Endothelial cell of umbilical vein (primary cell): Measurements from ENCODE around the gene ELOB. TPM values are rescaled to one million over a fixed set of nuclear protein-coding genes. Genes with fewer than 3 reads are reported as not detected.

Experiments
- BruUV-seq: library from RNA; stranded (reverse); fragments of 400-500 nt; replicated peaks from 2 replicates; lab custom pipeline; 2021; lab: Mats Ljungman, UMichigan
- CTCF ChIA-PET: fragments of 300-600, 350-600 bp; sonication (Branson Sonifier 250); formaldehyde crosslinking; loops from one replicate; lab custom pipeline; 2021; ENCODE audit warnings: antibody characterized with exemption, inconsistent platforms; lab: Charles Lee
- POLR2A ChIA-PET: fragments of 300-600, 350-600 bp; sonication (Branson Sonifier 250); formaldehyde crosslinking; loops from one replicate; lab custom pipeline; 2021; ENCODE audit warnings: antibody characterized with exemption, inconsistent platforms; lab: Charles Lee
- DNase-seq: peaks from one replicate; pipeline ENCODE4 v3.0.0-alpha.2; 2011; ENCODE audit warnings: low read depth, low spot score
- FAIRE-seq: peaks from 2 replicates; lab custom pipeline; 2011; peaks lifted over from hg19 to GRCh38; lab: Jason Lieb, UNC
- H2AFZ ChIP-seq: 2 replicates; pipeline ENCODE4 v1.6.0; 2012; ENCODE audit warnings: low read depth, low read length, control low read depth, inconsistent platforms
- H3K27ac ChIP-seq: 2 replicates; pipeline ENCODE4 v1.5.1; 2011; ENCODE audit warnings: low read depth, mild to moderate bottlenecking, control low read depth, low read length, moderate library complexity; ENCODE audit not compliant: insufficient read depth
- H3K27me3 ChIP-seq, 2 experiments: 2 replicates each; pipeline versions ENCODE4 v1.6.0 to v1.6.1; 2011; ENCODE audit warnings: low read length in 2 of 2, mixed read lengths in 1 of 2; ENCODE audit not compliant: control insufficient read depth in 2 of 2, insufficient read depth in 2 of 2
- H3K36me3 ChIP-seq, 2 experiments: 2 replicates in 1 of 2; 3 replicates in 1 of 2; pipeline ENCODE4 v1.5.1; 2011; ENCODE audit warnings: low read length in 2 of 2, mild to moderate bottlenecking in 1 of 2, moderate library complexity in 1 of 2; ENCODE audit not compliant: control insufficient read depth in 2 of 2, insufficient read depth in 2 of 2; ENCODE audit errors: extremely low read depth in 1 of 2
- H3K4me1 ChIP-seq: 3 replicates; pipeline ENCODE4 v1.5.1; 2011; ENCODE audit warnings: mild to moderate bottlenecking, low read length; ENCODE audit not compliant: control insufficient read depth, insufficient read depth; ENCODE audit errors: extremely low read depth
- H3K4me2 ChIP-seq: 2 replicates; pipeline ENCODE4 v1.6.1; 2011; ENCODE audit warnings: low read length, control low read depth, mixed read lengths; ENCODE audit not compliant: insufficient read depth
- H3K4me3 ChIP-seq, 3 experiments: fragments of 200-600 bp in 1 of 3; sonication (generic), shearing (Covaris generic) in 1 of 3; replicated peaks in 1 of 3; 2 replicates each; pipeline ENCODE4 v1.5.1; 2011 to 2016; ENCODE audit warnings: control low read depth in 3 of 3, low read length in 3 of 3, mild to moderate bottlenecking in 2 of 3, inconsistent platforms in 1 of 3, low read depth in 1 of 3, moderate library complexity in 1 of 3; ENCODE audit not compliant: insufficient read depth in 1 of 3
- H3K79me2 ChIP-seq: 2 replicates; pipeline ENCODE4 v1.6.0; 2012; ENCODE audit warnings: low read length, inconsistent platforms; ENCODE audit not compliant: control insufficient read depth, insufficient read depth
- H3K9ac ChIP-seq: replicated peaks from 2 replicates; pipeline ENCODE3; 2011; ENCODE audit warnings: low read length, control low read depth; ENCODE audit not compliant: insufficient read depth; ENCODE audit errors: extremely low read depth
- H3K9me1 ChIP-seq: replicated peaks from 3 replicates; pipeline ENCODE4 v1.6.0; 2011; ENCODE audit warnings: mild to moderate bottlenecking, low read length; ENCODE audit not compliant: control insufficient read depth, insufficient read depth; ENCODE audit errors: extremely low read depth
- H3K9me3 ChIP-seq: replicated peaks from 2 replicates; pipeline ENCODE4 v1.5.1; 2012; ENCODE audit warnings: low read length, inconsistent platforms; ENCODE audit not compliant: control insufficient read depth, insufficient read depth
- H4K20me1 ChIP-seq: replicated peaks from 2 replicates; pipeline ENCODE3; 2011; ENCODE audit warnings: mild to moderate bottlenecking, low read length; ENCODE audit not compliant: control insufficient read depth, insufficient read depth; ENCODE audit errors: extremely low read depth
- CTCF ChIP-seq, 2 donors: IDR thresholded peaks; 1 replicate in 1 of 2; 2 replicates in 1 of 2; pipeline ENCODE4 v1.5.1; 2011; ENCODE audit warnings: low read length in 2 of 2, mild to moderate bottlenecking in 2 of 2, moderate library complexity in 2 of 2, control low read depth in 1 of 2, inconsistent platforms in 1 of 2, low read depth in 1 of 2; ENCODE audit not compliant: insufficient read depth in 1 of 2; ENCODE audit errors: extremely low read depth in 1 of 2
- EZH2 ChIP-seq: IDR thresholded peaks from 2 replicates; pipeline ENCODE4 v1.6.1; 2012; ENCODE audit warnings: borderline replicate concordance, low read depth, mild to moderate bottlenecking, moderate library complexity, low read length, inconsistent platforms; ENCODE audit not compliant: severe bottlenecking
- FOS ChIP-seq: IDR thresholded peaks from 2 replicates; pipeline ENCODE4 v1.6.1; 2011; ENCODE audit warnings: mild to moderate bottlenecking, low read length, moderate library complexity, borderline replicate concordance; ENCODE audit not compliant: insufficient read depth
- GATA2 ChIP-seq: IDR thresholded peaks from 2 replicates; pipeline ENCODE4 v1.7.0; 2011; ENCODE audit warnings: low read depth, mild to moderate bottlenecking, moderate library complexity, mixed read lengths, low read length; ENCODE audit not compliant: insufficient read length, insufficient read depth
- JUN ChIP-seq: IDR thresholded peaks from 2 replicates; pipeline ENCODE4 v1.6.1; 2011; ENCODE audit warnings: borderline replicate concordance, low read depth; ENCODE audit not compliant: insufficient read length, insufficient read depth
- MAX ChIP-seq: IDR thresholded peaks from 2 replicates; pipeline ENCODE4 v1.6.1; 2011; ENCODE audit not compliant: insufficient read depth, insufficient read length
- MYC ChIP-seq: IDR thresholded peaks from one replicate; pipeline ENCODE4 v1.6.1; 2011; ENCODE audit warnings: mild to moderate bottlenecking, low read depth, low read length
- POLR2A ChIP-seq: IDR thresholded peaks from 2 replicates; pipeline ENCODE4 v1.6.1; 2012; ENCODE audit warnings: low read depth, mild to moderate bottlenecking, control low read depth, low read length
- POLR2AphosphoS5 ChIP-seq: IDR thresholded peaks from 2 replicates; pipeline ENCODE4 v1.6.1; 2012; ENCODE audit warnings: low read depth, mild to moderate bottlenecking, control low read depth, low read length, moderate library complexity; ENCODE audit not compliant: insufficient read depth
- dilution Hi-C: fragments of 300-500 bp; cut with MboI; formaldehyde crosslinking; loops from one replicate; pipeline ENCODE4 v1.15.0; 2019; ENCODE audit warnings: low sequenced_read_pairs; ENCODE audit not compliant: extremely low pct_ligation_motif_present
- intact Hi-C: fragments of 100-400 bp; cut with micrococcal nuclease; formaldehyde crosslinking; loops from one replicate; pipeline ENCODE4 v1.10.0; 2022
- polyA plus RNA-seq, 4 experiments: library from polyadenylated mRNA; depleted of rRNA in 3 of 4; stranded (reverse) in 3 of 4; unstranded in 1 of 4; fragments of >200 nt; gene quantifications; 2 replicates each; pipeline versions ENCODE4 v1.2.1 to v1.2.3, GENCODE V29; 2011 to 2012; ENCODE audit warnings: missing spikeins in 1 of 4
- total RNA-seq: library from RNA; stranded (reverse); gene quantifications from 2 replicates; pipeline ENCODE4 v1.2.3, GENCODE V29; 2021

Gene ELOB
- total and polyA plus RNA-seq, 2 donors (not counting 3 experiments of a cell fraction or from before 2014, with no cell fraction given) = 251 to 848 TPM

GRCh38 chr16:2787961-2788360 lies 10.9 kb upstream of the ELOB start:
- Histone ChIP-seq H3K9ac (no peak overlapping the region), H4K20me1 (no peaks in the 10 kb centered on the region), H3K9me3 (no peaks in the 10 kb centered on the region), H3K4me1 (no peaks in the 10 kb centered on the region), H3K4me3 (no peak overlapping the region), H3K79me2 (no peaks in the 10 kb centered on the region), H3K27me3 (peaks cover 10 to 18% of the 10 kb centered on the region in 2 experiments), H3K27ac (no peak overlapping the region), H3K4me2 (no peak overlapping the region), H3K9me1 (no peaks in the 10 kb centered on the region), H2AFZ (no peak overlapping the region), H3K36me3 (no peaks in the 10 kb centered on the region)
- intact Hi-C loops = no loop called here
- FAIRE-seq (no peak), DNase-seq (no peak)
- ChIA-PET POLR2A (no interaction called here), CTCF (no interaction called here)
- TF ChIP-seq FOS (no peak), POLR2AphosphoS5 (no peak), POLR2A (no peak), GATA2 (no peak), JUN (no peak), EZH2 (no peak)
- no TSS peak for BruUV-seq
- dilution Hi-C loops = no loop called here

GRCh38 chr16:2787406-2787805 lies 10.3 kb upstream of the ELOB start, which contains the start of gene PRSS33:
TSS of gene PRSS33 (minus strand) at chr16:2787560. CDS start at chr16:2786547, 1,013 bp downstream.
- TF ChIP-seq POLR2AphosphoS5 (no peak), GATA2 (no peak), MYC (no peak), FOS (no peak), MAX (no peak), CTCF (IDR thresholded peaks at IDR 0.05; ENCODE audit: extremely low read depth in 1 of 2, insufficient read depth in 1 of 2, low read depth in 1 of 2, low read length in 2 of 2) (no peak), JUN (no peak), POLR2A (no peak), EZH2 (no peak)
- H3K4me2 ChIP-seq = no peak within 1 kb of the TSS
- H3K4me3 ChIP-seq = no peak within 1 kb of the TSS
- H3K27me3 ChIP-seq = peaks cover 10 to 18% of the 10 kb centered on the region in 2 experiments
- H3K36me3 ChIP-seq = no peaks in the 10 kb centered on the region
- no peak within 1 kb of the TSS for H2AFZ ChIP-seq
- H3K9ac ChIP-seq = no peak within 1 kb of the TSS
- intact Hi-C loops = no loop called here
- H3K9me3 ChIP-seq = no peaks in the 10 kb centered on the region
- CTCF ChIA-PET = no interaction called here
- H3K79me2 ChIP-seq = no peaks in the 10 kb centered on the region
- no peaks in the 10 kb centered on the region for H3K9me1 ChIP-seq
- POLR2A ChIA-PET = no interaction called here
- H4K20me1 ChIP-seq = no peaks in the 10 kb centered on the region
- DNase-seq (no peak), FAIRE-seq (no peak)
- dilution Hi-C loops = no loop called here
- no peaks in the 10 kb centered on the region for H3K4me1 ChIP-seq
- no peak within 1 kb of the TSS for H3K27ac ChIP-seq
- no TSS peak for BruUV-seq
